ENCODE measurements around the gene IER5.

DNA sequence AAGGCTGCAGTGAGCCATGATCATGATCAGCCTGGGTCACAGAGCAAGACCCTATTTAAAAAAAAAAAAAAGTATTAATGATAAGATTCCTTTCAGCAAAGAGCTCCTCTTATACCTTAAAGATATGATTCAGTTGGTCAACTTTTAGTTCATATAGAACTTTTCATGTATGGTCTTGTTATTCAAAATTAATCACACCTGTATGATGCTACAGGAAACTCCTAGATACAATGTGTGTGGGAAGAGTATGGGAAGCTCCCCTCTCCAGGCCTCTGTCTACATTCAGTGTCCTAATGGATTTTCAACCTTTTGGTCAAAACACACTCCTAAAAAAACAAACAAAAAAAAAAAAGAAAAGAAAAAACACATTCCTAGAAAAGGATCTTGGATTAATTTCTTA lies 37.6 kb upstream of the IER5 start:
- TF ChIP-seq POLR2AphosphoS5 (IDR thresholded peaks at IDR 0.05; ENCODE audit: low read depth) (no peak), CTCF (IDR thresholded peaks at IDR 0.05; ENCODE audit: insufficient read depth, low read length) (no peak), REST (IDR thresholded peaks at IDR 0.05; ENCODE audit: insufficient replicate concordance, low read depth) (no peak)

All from HL-60 (cell line).